Naive thymus-derived CD8-positive, alpha-beta T cell (primary cell): ENCODE data around the gene TCERG1L. TPM values are rescaled to one million over a fixed set of nuclear protein-coding genes. Genes with fewer than 3 reads are reported as not detected.
A peak's percentile ranks its signal among the peaks of the same experiment; 100 is the strongest.
"Not testable (repeated sequence)": the region's sequence is repeated elsewhere in the genome, so short reads cannot be mapped to it uniquely, and the experiment has no call there.

Experiments used
- ATAC-seq, 2 donors: fragments of 150-1000 bp; cut with Tn5 transposase in 1 of 2; sonication (Bioruptor Pico), chemical (Tn5 transposase) in 1 of 2; 1 replicate in 1 of 2; 2 replicates in 1 of 2; pipeline ENCODE4 v1.10.0; 2021; ENCODE audit warnings: mild to moderate bottlenecking in 2 of 2, moderate library complexity in 2 of 2
- POLR2A ChIA-PET: fragments of 350-600 bp; sonication (Branson Sonifier 250); formaldehyde crosslinking; loops from one replicate; lab custom pipeline; 2021; ENCODE audit warnings: antibody characterized with exemption; lab: Charles Lee
- DNase-seq, 10 donors: peaks; one replicate each; pipeline versions ENCODE4 v3.0.0 to v3.0.0-alpha.2; 2020 to 2022
- H3K27ac Mint-ChIP-seq, 10 donors: one replicate each; pipeline ENCODE4 v1.8.0; 2020 to 2022; ENCODE audit warnings: mild to moderate bottlenecking in 10 of 10, mixed read lengths in 10 of 10, moderate library complexity in 4 of 10, inconsistent platforms in 1 of 10
- H3K27me3 Mint-ChIP-seq, 5 donors: one replicate each; pipeline ENCODE4 v1.8.0; 2021 to 2022; ENCODE audit warnings: mixed read lengths in 5 of 5
- H3K36me3 Mint-ChIP-seq, 3 donors: one replicate each; pipeline ENCODE4 v1.8.0; 2020 to 2022; ENCODE audit warnings: mixed read lengths in 3 of 3, mild to moderate bottlenecking in 2 of 3, inconsistent platforms in 1 of 3
- H3K4me1 Mint-ChIP-seq, 4 donors: one replicate each; pipeline ENCODE4 v1.8.0; 2021 to 2022; ENCODE audit warnings: mixed read lengths in 4 of 4
- H3K4me3 Mint-ChIP-seq, 10 donors: one replicate each; pipeline ENCODE4 v1.8.0; 2020 to 2022; ENCODE audit warnings: mild to moderate bottlenecking in 10 of 10, mixed read lengths in 10 of 10, moderate library complexity in 6 of 10, inconsistent platforms in 1 of 10
- H3K9me3 Mint-ChIP-seq, 9 donors: one replicate each; pipeline ENCODE4 v1.8.0; 2020 to 2022; ENCODE audit warnings: mixed read lengths in 9 of 9, mild to moderate bottlenecking in 3 of 9, inconsistent platforms in 1 of 9, moderate library complexity in 1 of 9
- polyA plus RNA-seq, 3 donors: library from polyadenylated mRNA; unstranded; fragments of 300-500 nt; fragmentation: Illumina TruSeq; gene quantifications; one replicate each; pipeline ENCODE4 v1.2.3, GENCODE V29; 2021
- total RNA-seq, 8 experiments: library from RNA in 2 of 8; stranded (reverse) in 2 of 8; gene quantifications; one replicate each; pipeline ENCODE4 v1.2.3 and lab custom pipeline; 2021 to 2026

The TCERG1L gene
- total and polyA plus RNA-seq, 5 experiments from 2014 or later, result 0.14 to 0.27 TPM; not detected in 3

- Mint-ChIP-seq H3K27me3 (peaks cover 0 to 7% (median 3%) of the 10 kb centered on the region in 5 donors), H3K27ac (peak overlapping the region in 1 of 10 donors; percentile 24), H3K9me3 (peaks cover 0 to 3% (median 0%) of the 10 kb centered on the region in 9 donors), H3K4me3 (no peak overlapping the region), H3K4me1 (no peaks in the 10 kb centered on the region), H3K36me3 (no peaks in the 10 kb centered on the region)
- POLR2A ChIA-PET, result no interaction called here
- ATAC-seq (no peak), DNase-seq (no peak)
Measured at GRCh38 chr10:131141645-131142516, 169.6 kb downstream of the TCERG1L start.

- Mint-ChIP-seq H3K27ac (peak overlapping the region in 1 of 10 donors; percentile 18), H3K4me1 (no peaks in the 10 kb centered on the region), H3K27me3 (peaks cover 0 to 7% (median 3%) of the 10 kb centered on the region in 5 donors), H3K4me3 (no peak overlapping the region), H3K36me3 (no peaks in the 10 kb centered on the region), H3K9me3 (peaks cover 0 to 2% (median 0%) of the 10 kb centered on the region in 9 donors)
- DNase-seq (peak in 1 of 10 donors; percentile 32), ATAC-seq (no peak)
- POLR2A ChIA-PET, result no interaction called here
Measured at GRCh38 chr10:131141207-131141606, 170.3 kb downstream of the TCERG1L start.

GRCh38 chr10:131140606-131141005, 170.9 kb downstream of the TCERG1L start:
- no peak overlapping the region for H3K4me3 Mint-ChIP-seq
- H3K9me3 Mint-ChIP-seq, result peaks cover 0 to 2% (median 0%) of the 10 kb centered on the region in 9 donors
- H3K27ac Mint-ChIP-seq, result no peak overlapping the region
- DNase-seq, result no peak
- ATAC-seq, result no peak
- POLR2A ChIA-PET, result no interaction called here
- H3K36me3 Mint-ChIP-seq, result no peaks in the 10 kb centered on the region
- H3K4me1 Mint-ChIP-seq, result no peaks in the 10 kb centered on the region
- H3K27me3 Mint-ChIP-seq, result peaks cover 0 to 7% (median 3%) of the 10 kb centered on the region in 5 donors

GRCh38 chr10:131137223-131137622, 174.3 kb downstream of the TCERG1L start:
- peaks cover 0 to 10% (median 0%) of the 10 kb centered on the region in 5 donors for H3K27me3 Mint-ChIP-seq
- POLR2A ChIA-PET, result interaction anchor here (0.6 kb wide), 1 partner anchor 104 kb away, joined by 3 read pairs; no protein-coding TSS in a partner anchor
- no peak for ATAC-seq
- H3K4me1 Mint-ChIP-seq, result no peaks in the 10 kb centered on the region
- DNase-seq, result no peak
- H3K36me3 Mint-ChIP-seq, result no peaks in the 10 kb centered on the region
- no peaks in the 10 kb centered on the region for H3K9me3 Mint-ChIP-seq
- H3K27ac Mint-ChIP-seq, result no peak overlapping the region
- no peak overlapping the region for H3K4me3 Mint-ChIP-seq

GRCh38 chr10:131136336-131136735, 175.2 kb downstream of the TCERG1L start:
- DNase-seq, POLR2A ChIA-PET, H3K36me3 Mint-ChIP-seq, H3K4me1 Mint-ChIP-seq, H3K4me3 Mint-ChIP-seq, H3K9me3 Mint-ChIP-seq, ATAC-seq, H3K27ac Mint-ChIP-seq: not testable (repeated sequence)
- H3K27me3 Mint-ChIP-seq, result peaks cover 0 to 10% (median 0%) of the 10 kb centered on the region in 5 donors

- no peak for DNase-seq
- Mint-ChIP-seq H3K4me1 (no peaks in the 10 kb centered on the region), H3K36me3 (no peaks in the 10 kb centered on the region), H3K27ac (no peak overlapping the region), H3K27me3 (peaks cover 0 to 6% (median 0%) of the 10 kb centered on the region in 5 donors), H3K4me3 (no peak overlapping the region), H3K9me3 (no peaks in the 10 kb centered on the region)
- POLR2A ChIA-PET, result no interaction called here
- ATAC-seq, result no peak
Measured at GRCh38 chr10:131135716-131136115, 175.8 kb downstream of the TCERG1L start.

GRCh38 chr10:131134651-131135050, 176.9 kb downstream of the TCERG1L start:
- ATAC-seq, result no peak
- H3K27me3 Mint-ChIP-seq, result peaks cover 0 to 4% (median 0%) of the 10 kb centered on the region in 5 donors
- no peaks in the 10 kb centered on the region for H3K9me3 Mint-ChIP-seq
- H3K4me3 Mint-ChIP-seq, result no peak overlapping the region
- no peaks in the 10 kb centered on the region for H3K4me1 Mint-ChIP-seq
- DNase-seq, result no peak
- H3K27ac Mint-ChIP-seq, result no peak overlapping the region
- no peaks in the 10 kb centered on the region for H3K36me3 Mint-ChIP-seq
- POLR2A ChIA-PET, result no interaction called here

GRCh38 chr10:131134001-131134576, 177.4 kb downstream of the TCERG1L start:
- no peaks in the 10 kb centered on the region for H3K36me3 Mint-ChIP-seq
- H3K27ac Mint-ChIP-seq, result no peak overlapping the region
- POLR2A ChIA-PET, result no interaction called here

GRCh38 chr10:131132681-131133080, 178.8 kb downstream of the TCERG1L start:
- H3K9me3 Mint-ChIP-seq, result no peaks in the 10 kb centered on the region
- H3K4me1 Mint-ChIP-seq, result peaks cover 0 to 8% (median 3%) of the 10 kb centered on the region in 4 donors
- peaks cover 0 to 3% (median 0%) of the 10 kb centered on the region in 5 donors for H3K27me3 Mint-ChIP-seq
- DNase-seq, result no peak
- H3K4me3 Mint-ChIP-seq, result no peak overlapping the region
- no peak for ATAC-seq
- no peaks in the 10 kb centered on the region for H3K36me3 Mint-ChIP-seq
- no peak overlapping the region for H3K27ac Mint-ChIP-seq
- POLR2A ChIA-PET, result no interaction called here

More at GRCh38 chr10:131134001-131134576, 177.4 kb downstream of the TCERG1L start:
- no peak for ATAC-seq
- Mint-ChIP-seq H3K27me3 (peaks cover 0 to 3% (median 0%) of the 10 kb centered on the region in 5 donors), H3K9me3 (no peaks in the 10 kb centered on the region), H3K4me1 (no peaks in the 10 kb centered on the region), H3K4me3 (no peak overlapping the region)
- no peak for DNase-seq

- peaks cover 2 to 15% (median 8%) of the 10 kb centered on the region in 4 donors for H3K4me1 Mint-ChIP-seq
- DNase-seq (no peak), ATAC-seq (no peak)
- no peaks in the 10 kb centered on the region for H3K36me3 Mint-ChIP-seq
- POLR2A ChIA-PET, result no interaction called here
- H3K9me3 Mint-ChIP-seq, result peaks cover 0 to under 1% (median 0%) of the 10 kb centered on the region in 9 donors
- peaks cover 0 to 3% (median 0%) of the 10 kb centered on the region in 5 donors for H3K27me3 Mint-ChIP-seq
- H3K27ac Mint-ChIP-seq, result no peak overlapping the region
- no peak overlapping the region for H3K4me3 Mint-ChIP-seq
Measured at GRCh38 chr10:131131726-131132591, 179.6 kb downstream of the TCERG1L start.

- no peak overlapping the region for H3K4me3 Mint-ChIP-seq
- no peak for ATAC-seq
- no peaks in the 10 kb centered on the region for H3K36me3 Mint-ChIP-seq
- peaks cover 0 to 3% (median 0%) of the 10 kb centered on the region in 5 donors for H3K27me3 Mint-ChIP-seq
- peaks cover 3 to 19% (median 10%) of the 10 kb centered on the region in 4 donors for H3K4me1 Mint-ChIP-seq
- no peak overlapping the region for H3K27ac Mint-ChIP-seq
- DNase-seq, result no peak
- peaks cover 0 to 1% (median 0%) of the 10 kb centered on the region in 9 donors for H3K9me3 Mint-ChIP-seq
- POLR2A ChIA-PET, result no interaction called here
Measured at GRCh38 chr10:131130025-131130424, 181.5 kb downstream of the TCERG1L start.

GRCh38 chr10:131129544-131129943, 182.0 kb downstream of the TCERG1L start:
- POLR2A ChIA-PET, result no interaction called here
- Mint-ChIP-seq H3K27ac (no peak overlapping the region), H3K27me3 (peaks cover 0 to 3% (median 0%) of the 10 kb centered on the region in 5 donors), H3K4me3 (no peak overlapping the region), H3K4me1 (peaks cover 3 to 19% (median 11%) of the 10 kb centered on the region in 4 donors), H3K9me3 (peaks cover 0 to 1% (median 0%) of the 10 kb centered on the region in 9 donors), H3K36me3 (no peaks in the 10 kb centered on the region)
- ATAC-seq (no peak), DNase-seq (no peak)
